Thoracic aorta (tissue), 2 donors: Measurements from ENCODE around the gene DMBX1. TPM values are rescaled to one million over a fixed set of nuclear protein-coding genes. Genes with fewer than 3 reads are reported as not detected.

Experiments used
- ATAC-seq: fragments of 150-250 bp; one replicate; pipeline ENCODE4 v1.8.0; 2017; ENCODE audit warnings: low read depth; ENCODE audit not compliant: insufficient number of reproducible peaks, low FRiP score
- DNase-seq: peaks from one replicate; pipeline ENCODE4 v3.0.0-alpha.2; 2020; ENCODE audit warnings: low spot score
- H3K27ac ChIP-seq, 2 donors: fragments of 200-600 bp; sonication (generic); 1 replicate in 1 of 2; 2 replicates in 1 of 2; pipeline ENCODE4 v1.5.1; 2016; ENCODE audit warnings: mild to moderate bottlenecking in 2 of 2, moderate library complexity in 2 of 2
- H3K27me3 ChIP-seq: fragments of 200-600 bp; sonication (generic); replicated peaks from 2 replicates; pipeline ENCODE4 v1.6.0; 2016; ENCODE audit warnings: mild to moderate bottlenecking; ENCODE audit not compliant: insufficient read depth
- H3K36me3 ChIP-seq: fragments of 200-600 bp; sonication (generic); one replicate; pipeline ENCODE4 v1.5.1; 2016
- H3K4me1 ChIP-seq, 2 donors: fragments of 200-600 bp; sonication (generic); 1 replicate in 1 of 2; 2 replicates in 1 of 2; pipeline versions ENCODE4 v1.5.1 to v1.6.0; 2016; ENCODE audit warnings: low read depth in 2 of 2, mild to moderate bottlenecking in 1 of 2; ENCODE audit not compliant: control insufficient read depth in 1 of 2
- H3K4me3 ChIP-seq: fragments of 200-600 bp; sonication (generic); 2 replicates; pipeline ENCODE4 v1.5.1; 2016; ENCODE audit warnings: mild to moderate bottlenecking
- H3K9me3 ChIP-seq: fragments of 200-600 bp; sonication (generic); 2 replicates; pipeline ENCODE4 v1.5.1; 2016
- CTCF ChIP-seq: fragments of 200-600 bp; sonication (generic); IDR thresholded peaks from one replicate; pipeline ENCODE4 v1.5.1; 2019; ENCODE audit warnings: antibody characterized with exemption
- total RNA-seq, 2 donors: library from RNA; depleted of rRNA; stranded (reverse); fragments of >200 nt; gene quantifications; one replicate each; pipeline versions ENCODE4 v1.1.0 to v1.2.3, GENCODE V29; 2016

Gene DMBX1
- total RNA-seq: not detected

DNA sequence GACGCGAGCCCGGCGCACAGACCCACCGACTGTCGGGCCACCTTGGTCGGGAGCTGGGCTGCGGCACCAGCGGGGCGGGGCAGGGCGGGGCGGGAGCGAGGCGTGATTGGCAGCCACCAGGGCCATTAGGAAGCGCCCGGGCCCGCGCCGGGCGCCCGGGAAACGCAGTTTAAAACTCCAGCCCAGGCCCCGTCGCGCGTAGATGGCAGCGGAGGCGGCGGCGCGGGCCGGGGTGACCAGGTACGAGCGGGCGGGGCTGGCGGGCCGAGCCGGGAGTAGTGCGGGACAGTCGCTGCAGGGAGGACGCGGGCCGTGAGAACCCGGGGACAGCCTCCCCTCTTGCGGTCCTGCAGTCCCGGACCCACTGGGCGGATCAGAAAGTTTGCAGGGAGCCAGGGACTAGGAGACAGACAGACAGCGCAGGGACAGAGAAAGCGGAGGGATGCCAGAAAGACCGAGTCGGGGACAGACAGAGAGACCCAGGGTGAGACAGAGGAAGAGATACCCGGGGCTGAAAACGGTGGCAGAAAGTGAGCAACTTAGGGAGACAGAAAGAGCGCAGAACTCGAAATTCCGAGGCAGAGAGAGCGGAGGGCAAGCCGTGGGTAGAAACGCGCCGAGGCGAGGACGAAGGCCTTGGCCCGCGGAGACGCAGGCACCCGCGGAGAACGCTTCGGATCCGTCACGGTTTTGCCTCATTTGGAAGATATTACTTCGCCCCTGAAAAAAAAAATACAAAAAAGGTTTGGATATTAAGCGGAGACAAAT is at the start of gene DMBX1:
Gene DMBX1 (plus strand): TSS at position 199 of the 768 bp plus-strand sequence. CDS start 17,175 bp downstream, outside the sequence.
- no peak for TF ChIP-seq CTCF
- Histone ChIP-seq H3K9me3 (no peaks in the 10 kb centered on the region), H3K4me3 (peak within 1 kb of the TSS; percentile 68), H3K27me3 (peaks cover 8% of the 10 kb centered on the region), H3K27ac (no peak within 1 kb of the TSS), H3K4me1 (peaks cover 13 to 24% of the 10 kb centered on the region in 2 donors), H3K36me3 (no peaks in the 10 kb centered on the region)
- DNase-seq (no peak), ATAC-seq (no peak)

GRCh38 chr1:46440478-46440877 is 49.2 kb upstream of the DMBX1 start:
- no peaks in the 10 kb centered on the region for H3K36me3 ChIP-seq
- ATAC-seq (no peak), DNase-seq (no peak)
- H3K4me3 ChIP-seq: no peak overlapping the region
- no peaks in the 10 kb centered on the region for H3K9me3 ChIP-seq
- no peaks in the 10 kb centered on the region for H3K27me3 ChIP-seq
- no peak overlapping the region for H3K27ac ChIP-seq
- H3K4me1 ChIP-seq: no peaks in the 10 kb centered on the region
- TF ChIP-seq CTCF: no peak

DNA sequence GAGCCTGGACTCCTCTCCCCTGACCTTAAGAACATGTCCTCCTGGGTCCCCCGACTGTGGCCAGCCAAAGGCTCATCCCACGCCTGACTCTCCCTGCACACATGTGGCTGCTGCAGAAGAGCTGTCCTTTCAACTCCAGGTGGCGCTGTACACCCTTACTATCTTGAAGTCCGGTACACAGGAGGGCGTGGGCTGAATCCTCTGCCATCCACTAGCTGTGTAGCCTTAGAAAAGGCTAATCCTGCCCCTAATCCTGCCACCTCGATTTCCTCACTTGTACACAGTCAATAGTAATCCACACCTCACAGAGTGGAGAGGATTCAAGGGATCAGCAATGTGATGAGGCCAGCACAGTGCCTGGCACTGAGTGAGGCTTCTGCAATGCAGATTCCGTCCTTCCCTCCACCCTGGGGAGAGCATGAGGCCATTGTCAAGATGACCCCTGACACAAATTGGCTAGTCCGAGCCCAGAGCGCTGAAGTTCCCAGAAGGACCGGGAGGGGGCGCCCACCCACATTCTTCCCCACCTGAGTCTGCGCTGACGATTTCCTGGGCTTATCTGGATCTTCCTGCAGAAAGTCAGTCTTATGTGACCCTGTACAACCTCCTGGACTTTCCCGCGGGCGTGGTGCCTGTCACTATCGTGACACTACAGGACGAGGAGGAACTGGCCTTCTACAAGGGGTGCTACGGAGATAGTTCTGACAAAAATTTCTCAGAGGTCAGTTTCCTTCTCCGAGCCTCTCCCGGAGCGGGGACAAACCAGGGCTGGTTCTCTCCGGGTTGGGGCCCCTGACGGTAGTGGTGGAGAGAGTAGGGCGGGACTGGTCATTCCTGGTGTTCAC is 47.1 kb upstream of the DMBX1 start:
- DNase-seq (peak; percentile 21), ATAC-seq (no peak)
- Histone ChIP-seq H3K4me3 (peak overlapping the region; percentile 66), H3K9me3 (no peaks in the 10 kb centered on the region), H3K36me3 (no peaks in the 10 kb centered on the region), H3K27ac (no peak overlapping the region), H3K27me3 (no peaks in the 10 kb centered on the region), H3K4me1 (no peaks in the 10 kb centered on the region)
- peak; percentile 92 for TF ChIP-seq CTCF

- H3K27ac ChIP-seq: no peak overlapping the region
- no peak for TF ChIP-seq CTCF
- no peak for DNase-seq
Measured at GRCh38 chr1:46444466-46444865, 45.2 kb upstream of the DMBX1 start.

GRCh38 chr1:46445773-46446256 is 43.8 kb upstream of the DMBX1 start:
- Histone ChIP-seq H3K27me3 (no peaks in the 10 kb centered on the region), H3K36me3 (no peaks in the 10 kb centered on the region), H3K4me3 (no peak overlapping the region), H3K9me3 (no peaks in the 10 kb centered on the region), H3K27ac (no peak overlapping the region), H3K4me1 (peaks cover 4 to 11% of the 10 kb centered on the region in 2 donors)
- ATAC-seq (no peak), DNase-seq (no peak)
- TF ChIP-seq CTCF: no peak

More at GRCh38 chr1:46444466-46444865, 45.2 kb upstream of the DMBX1 start:
- H3K27me3 ChIP-seq: no peaks in the 10 kb centered on the region
- H3K4me1 ChIP-seq: peaks cover 4 to 11% of the 10 kb centered on the region in 2 donors
- no peak overlapping the region for H3K4me3 ChIP-seq
- H3K9me3 ChIP-seq: no peaks in the 10 kb centered on the region
- ATAC-seq: no peak
- no peaks in the 10 kb centered on the region for H3K36me3 ChIP-seq
